GM12874 (cell line): Measurements from ENCODE around the gene TMEM101.

ENCODE experiments used
- CTCF ChIP-seq: IDR thresholded peaks from 2 replicates; pipeline ENCODE4 v1.5.1; 2011; ENCODE audit warnings: low read depth, mild to moderate bottlenecking, control low read depth, low read length, moderate library complexity; ENCODE audit not compliant: insufficient read depth

The TMEM101 gene

GRCh38 chr17:44001461-44001920 is 13.3 kb downstream of the TMEM101 start:
- no peak for TF ChIP-seq CTCF

- TF ChIP-seq CTCF: no peak
Observed at GRCh38 chr17:44000871-44001460, 13.8 kb downstream of the TMEM101 start.

DNA sequence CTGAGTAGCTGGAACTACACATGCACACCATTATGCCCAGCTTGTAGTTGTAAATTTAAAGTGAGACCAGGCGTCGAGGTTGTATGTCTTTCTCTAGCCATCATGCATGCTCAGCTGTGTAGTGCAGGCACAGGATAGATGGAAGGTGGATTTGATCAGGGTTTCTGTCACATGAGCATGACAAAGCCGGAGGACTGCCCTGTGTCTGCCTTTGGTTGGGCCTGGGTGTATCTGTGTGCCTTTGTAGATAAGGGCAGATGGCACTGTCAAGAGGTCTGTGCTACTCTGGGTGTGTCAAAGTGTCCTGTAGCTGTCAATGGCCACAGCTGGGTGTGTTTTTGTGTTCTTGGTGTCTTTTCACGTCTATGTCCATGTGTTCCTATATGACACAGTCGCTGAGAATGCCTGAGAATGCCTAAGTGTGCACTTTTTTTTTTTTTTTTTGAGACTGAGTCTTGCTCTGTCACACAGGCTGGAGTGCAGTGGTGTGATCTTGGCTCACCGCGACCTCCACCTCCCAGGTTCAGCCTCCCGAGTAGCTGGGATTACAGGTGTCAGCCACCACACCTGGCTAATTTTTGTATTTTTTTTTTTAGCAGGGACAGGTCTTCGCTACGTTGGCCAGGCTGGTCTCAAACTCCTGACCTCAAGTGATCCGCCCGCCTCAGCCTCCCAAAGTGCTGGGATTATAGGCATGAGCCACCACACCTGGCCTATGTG is 14.5 kb downstream of the TMEM101 start:
- no peak for TF ChIP-seq CTCF

GRCh38 chr17:43999024-43999423 is 15.7 kb downstream of the TMEM101 start:
- no peak for TF ChIP-seq CTCF

GRCh38 chr17:43998552-43998951 is 16.2 kb downstream of the TMEM101 start:
- no peak for TF ChIP-seq CTCF

DNA sequence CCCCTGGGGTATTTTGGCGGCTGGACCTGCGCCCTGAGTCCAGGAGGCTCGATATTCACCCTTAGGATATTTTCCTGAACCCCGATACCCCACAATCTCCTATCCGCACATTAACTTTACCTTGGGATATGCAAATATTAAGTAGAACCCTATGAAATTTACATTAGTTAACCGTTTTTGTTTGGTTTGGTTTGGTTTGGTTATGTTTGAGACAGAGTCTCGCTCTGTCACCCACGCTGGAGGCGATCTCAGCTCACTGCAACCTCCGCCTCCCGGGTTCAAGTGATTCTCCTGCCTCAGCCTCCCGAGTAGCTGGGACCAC is 19.7 kb downstream of the TMEM101 start:
- no peak for TF ChIP-seq CTCF

GRCh38 chr17:43994272-43995149 is 20.3 kb downstream of the TMEM101 start:
- TF ChIP-seq CTCF: peak; percentile 83
